CD4-positive, CD25-positive, alpha-beta regulatory T cell (primary cell): ENCODE measurements around the gene MVD. TPM values are rescaled to one million over a fixed set of nuclear protein-coding genes. Genes with fewer than 3 reads are reported as not detected.

Experiments used
- ATAC-seq, 2 donors: fragments of 150-1000 bp; cut with Tn5 transposase; one replicate each; pipeline ENCODE4 v1.10.0; 2021; ENCODE audit warnings: low read depth in 2 of 2, moderate number of reproducible peaks in 2 of 2, moderate library complexity in 1 of 2
- DNase-seq, 3 donors: peaks; one replicate each; pipeline versions ENCODE4 v3.0.0 to v3.0.0-alpha.2; 2012 to 2022; ENCODE audit warnings: mixed read lengths in 1 of 3
- H3K27ac ChIP-seq: one replicate; pipeline ENCODE4 v1.7.0; 2013; ENCODE audit warnings: mild to moderate bottlenecking, low read length; ENCODE audit not compliant: insufficient read depth, poor library complexity, severe bottlenecking
- H3K27me3 ChIP-seq: one replicate; pipeline ENCODE4 v1.7.0; 2013; ENCODE audit warnings: low read length; ENCODE audit not compliant: control insufficient read depth, insufficient read depth
- H3K36me3 ChIP-seq: one replicate; pipeline ENCODE4 v1.7.0; 2013; ENCODE audit warnings: mild to moderate bottlenecking, low read length, moderate library complexity; ENCODE audit not compliant: control insufficient read depth, insufficient read depth
- H3K4me1 ChIP-seq: 2 replicates; pipeline ENCODE4 v1.7.0; 2013; ENCODE audit warnings: mild to moderate bottlenecking, low read length; ENCODE audit not compliant: insufficient read depth, control insufficient read depth, poor library complexity, severe bottlenecking
- H3K4me3 ChIP-seq: one replicate; pipeline ENCODE4 v1.7.0; 2013; ENCODE audit warnings: low read depth, mild to moderate bottlenecking, low read length, moderate library complexity
- H3K9me3 ChIP-seq, 2 experiments: 1 replicate in 1 of 2; 2 replicates in 1 of 2; pipeline ENCODE4 v1.7.0; 2013; ENCODE audit warnings: low read length in 2 of 2, mild to moderate bottlenecking in 1 of 2, moderate library complexity in 1 of 2; ENCODE audit not compliant: control insufficient read depth in 2 of 2
- H3K27ac Mint-ChIP-seq, 3 donors: one replicate each; pipeline ENCODE4 v1.8.0; 2020 to 2022; ENCODE audit warnings: mild to moderate bottlenecking in 3 of 3, mixed read lengths in 3 of 3, moderate library complexity in 2 of 3
- H3K27me3 Mint-ChIP-seq: one replicate; pipeline ENCODE4 v1.8.0; 2022; ENCODE audit warnings: mild to moderate bottlenecking, mixed read lengths
- H3K36me3 Mint-ChIP-seq: one replicate; pipeline ENCODE4 v1.8.0; 2020; ENCODE audit warnings: mixed read lengths
- H3K4me1 Mint-ChIP-seq, 4 donors: one replicate each; pipeline ENCODE4 v1.8.0; 2020 to 2022; ENCODE audit warnings: mixed read lengths in 4 of 4, mild to moderate bottlenecking in 1 of 4
- H3K4me3 Mint-ChIP-seq, 4 donors: one replicate each; pipeline ENCODE4 v1.8.0; 2020 to 2022; ENCODE audit warnings: mild to moderate bottlenecking in 4 of 4, mixed read lengths in 4 of 4, moderate library complexity in 3 of 4
- H3K9me3 Mint-ChIP-seq, 7 donors: one replicate each; pipeline ENCODE4 v1.8.0; 2020 to 2022; ENCODE audit warnings: mixed read lengths in 7 of 7, mild to moderate bottlenecking in 3 of 7, moderate library complexity in 2 of 7
- polyA plus RNA-seq, 4 donors: library from polyadenylated mRNA; unstranded; fragments of 300-500 nt; fragmentation: Illumina TruSeq; gene quantifications; one replicate each; pipeline ENCODE4 v1.2.3, GENCODE V29; 2021
- total RNA-seq: library from RNA; stranded (reverse); gene quantifications from one replicate; pipeline ENCODE4 v1.2.3, GENCODE V29; 2022

Gene MVD
- total and polyA plus RNA-seq, 5 donors from 2014 or later = 19.6 to 59.7 (median 23.0) TPM

GRCh38 chr16:88608076-88608475 lies 54.8 kb downstream of the MVD start:
- H3K27me3 Mint-ChIP-seq = no peaks in the 10 kb centered on the region
- Histone ChIP-seq H3K4me1 (no peaks in the 10 kb centered on the region), H3K9me3 (no peaks in the 10 kb centered on the region), H3K36me3 (peaks cover 78% of the 10 kb centered on the region), H3K27ac (no peak overlapping the region), H3K4me3 (no peak overlapping the region), H3K27me3 (no peaks in the 10 kb centered on the region)
- H3K4me3 Mint-ChIP-seq = no peak overlapping the region
- H3K9me3 Mint-ChIP-seq = no peaks in the 10 kb centered on the region
- H3K4me1 Mint-ChIP-seq = peaks cover 0 to 10% (median 7%) of the 10 kb centered on the region in 4 donors
- no peak overlapping the region for H3K27ac Mint-ChIP-seq
- ATAC-seq (no peak), DNase-seq (no peak)
- peaks cover 23% of the 10 kb centered on the region for H3K36me3 Mint-ChIP-seq

GRCh38 chr16:88606148-88606757 lies 56.6 kb downstream of the MVD start:
- H3K9me3 ChIP-seq = no peaks in the 10 kb centered on the region
- Mint-ChIP-seq H3K4me1 (peaks cover 0 to 9% (median 6%) of the 10 kb centered on the region in 4 donors), H3K4me3 (no peak overlapping the region), H3K9me3 (no peaks in the 10 kb centered on the region), H3K27ac (no peak overlapping the region), H3K27me3 (no peaks in the 10 kb centered on the region), H3K36me3 (peaks cover 26% of the 10 kb centered on the region)
- no peaks in the 10 kb centered on the region for H3K4me1 ChIP-seq
- peaks cover 77% of the 10 kb centered on the region for H3K36me3 ChIP-seq
- no peak overlapping the region for H3K4me3 ChIP-seq
- DNase-seq (no peak), ATAC-seq (no peak)
- no peaks in the 10 kb centered on the region for H3K27me3 ChIP-seq
- no peak overlapping the region for H3K27ac ChIP-seq

GRCh38 chr16:88605186-88606147 lies 57.4 kb downstream of the MVD start:
- H3K9me3 Mint-ChIP-seq = no peaks in the 10 kb centered on the region
- peaks cover 0 to 10% (median 7%) of the 10 kb centered on the region in 4 donors for H3K4me1 Mint-ChIP-seq
- Histone ChIP-seq H3K27ac (no peak overlapping the region), H3K4me1 (no peaks in the 10 kb centered on the region), H3K4me3 (no peak overlapping the region), H3K36me3 (peaks cover 76% of the 10 kb centered on the region), H3K27me3 (no peaks in the 10 kb centered on the region), H3K9me3 (no peaks in the 10 kb centered on the region)
- H3K36me3 Mint-ChIP-seq = peaks cover 28% of the 10 kb centered on the region
- H3K27me3 Mint-ChIP-seq = no peaks in the 10 kb centered on the region
- H3K27ac Mint-ChIP-seq = no peak overlapping the region
- DNase-seq (no peak), ATAC-seq (no peak)
- H3K4me3 Mint-ChIP-seq = no peak overlapping the region

- peak overlapping the region in 1 of 3 donors; percentile 72 for H3K27ac Mint-ChIP-seq
- H3K27me3 Mint-ChIP-seq = no peaks in the 10 kb centered on the region
- DNase-seq (no peak), ATAC-seq (no peak)
- peaks cover 75% of the 10 kb centered on the region for H3K36me3 ChIP-seq
- H3K4me1 Mint-ChIP-seq = peaks cover 0 to 11% (median 5%) of the 10 kb centered on the region in 4 donors
- H3K9me3 ChIP-seq = no peaks in the 10 kb centered on the region
- no peak overlapping the region for H3K4me3 ChIP-seq
- H3K27ac ChIP-seq = no peak overlapping the region
- H3K27me3 ChIP-seq = no peaks in the 10 kb centered on the region
- no peak overlapping the region for H3K4me3 Mint-ChIP-seq
- H3K9me3 Mint-ChIP-seq = no peaks in the 10 kb centered on the region
- H3K36me3 Mint-ChIP-seq = peaks cover 20% of the 10 kb centered on the region
- H3K4me1 ChIP-seq = no peaks in the 10 kb centered on the region
These were observed 60.8 kb downstream of the MVD start for GRCh38 chr16:88602091-88602490.

Other genes starting within 250 kb of the MVD start
- 30.2 TPM for gene ZFPM1, start 209.8 kb downstream of the MVD start, total RNA-seq
- gene ZFPM1, start 209.8 kb downstream of the MVD start, polyA plus RNA-seq = under 1 TPM; 0.07 to 0.41 (median 0.13) TPM
- gene ZC3H18, start 92.7 kb downstream of the MVD start, total RNA-seq = 162 TPM
- 10 to 100 TPM; 10.9 to 15.3 (median 12.8) TPM for gene ZC3H18, start 92.7 kb downstream of the MVD start, polyA plus RNA-seq
- 1.2 TPM for gene IL17C, start 24.5 kb downstream of the MVD start, total RNA-seq
- gene IL17C, start 24.5 kb downstream of the MVD start, polyA plus RNA-seq = not detected
- 351 TPM for gene CYBA, start 12.0 kb downstream of the MVD start, total RNA-seq
- 100 to 1,000 TPM; 707 to 964 (median 782) TPM for gene CYBA, start 12.0 kb downstream of the MVD start, polyA plus RNA-seq
- 10.4 TPM for gene SNAI3, start 23.4 kb upstream of the MVD start, total RNA-seq
- 10 to 100 TPM; 13.5 to 17.4 (median 16.5) TPM for gene SNAI3, start 23.4 kb upstream of the MVD start, polyA plus RNA-seq
- gene RNF166, start 43.3 kb upstream of the MVD start, total RNA-seq = 420 TPM
- gene RNF166, start 43.3 kb upstream of the MVD start, polyA plus RNA-seq = 100 to 1,000 TPM in 1 of 4 donors, 10 to 100 TPM in 3; 63.6 to 118 (median 97.3) TPM
- 26.0 TPM for gene CTU2, start 43.4 kb upstream of the MVD start, total RNA-seq
- 10 to 100 TPM; 11.8 to 14.0 (median 12.6) TPM for gene CTU2, start 43.4 kb upstream of the MVD start, polyA plus RNA-seq
- gene PIEZO1, start 122.1 kb upstream of the MVD start, total RNA-seq = 337 TPM
- gene PIEZO1, start 122.1 kb upstream of the MVD start, polyA plus RNA-seq = 10 to 100 TPM; 18.1 to 23.6 (median 19.9) TPM
- 4.8 TPM for gene CDT1, start 140.7 kb upstream of the MVD start, total RNA-seq
- 1 to 10 TPM in 2 of 4 donors, under 1 TPM in 2; 0.60 to 1.4 (median 1.2) TPM for gene CDT1, start 140.7 kb upstream of the MVD start, polyA plus RNA-seq
- gene APRT, start 148.8 kb upstream of the MVD start, total RNA-seq = 145 TPM
- gene APRT, start 148.8 kb upstream of the MVD start, polyA plus RNA-seq = 100 to 1,000 TPM; 370 to 489 (median 443) TPM
- 63.1 TPM for gene GALNS, start 193.9 kb upstream of the MVD start, total RNA-seq
- gene GALNS, start 193.9 kb upstream of the MVD start, polyA plus RNA-seq = 10 to 100 TPM in 3 of 4 donors, 1 to 10 TPM in 1; 8.1 to 13.9 (median 11.3) TPM
- 49.5 TPM for gene TRAPPC2L, start 194.0 kb upstream of the MVD start, total RNA-seq
- gene TRAPPC2L, start 194.0 kb upstream of the MVD start, polyA plus RNA-seq = 100 to 1,000 TPM; 111 to 164 (median 131) TPM
- not detected for gene PABPN1L, start 203.6 kb upstream of the MVD start, total RNA-seq
- not detected for gene PABPN1L, start 203.6 kb upstream of the MVD start, polyA plus RNA-seq